Natural killer cell (primary cell): ENCODE results near the gene IL17RD. TPM values are rescaled to one million over a fixed set of nuclear protein-coding genes. Genes with fewer than 3 reads are reported as not detected.

Source experiments
- ATAC-seq, 3 donors: fragments of 150-1000 bp in 2 of 3; fragments of 200-7000 bp in 1 of 3; cut with Tn5 transposase; 1 replicate in 1 of 3; 2 replicates in 2 of 3; pipeline ENCODE4 v1.10.0; 2021; ENCODE audit warnings: mild to moderate bottlenecking in 2 of 3, moderate library complexity in 2 of 3
- DNase-seq, 2 donors: peaks; one replicate each; pipeline versions ENCODE4 v3.0.0 to v3.0.0-alpha.2; 2013 to 2021; ENCODE audit warnings: mixed read lengths in 1 of 2
- H3K27ac ChIP-seq: one replicate; pipeline ENCODE4 v1.5.1; 2013; ENCODE audit warnings: mild to moderate bottlenecking, low read length
- H3K27me3 ChIP-seq: one replicate; pipeline ENCODE4 v1.6.1; 2013; ENCODE audit warnings: low read length; ENCODE audit not compliant: control insufficient read depth, insufficient read depth
- H3K36me3 ChIP-seq: one replicate; pipeline ENCODE4 v1.6.1; 2013; ENCODE audit warnings: low read length; ENCODE audit not compliant: control insufficient read depth, insufficient read depth
- H3K4me1 ChIP-seq: one replicate; pipeline ENCODE4 v1.6.1; 2013; ENCODE audit warnings: low read length; ENCODE audit not compliant: control insufficient read depth, insufficient read depth
- H3K4me3 ChIP-seq: one replicate; pipeline ENCODE4 v1.5.1; 2013; ENCODE audit warnings: low read length
- H3K9me3 ChIP-seq: one replicate; pipeline ENCODE4 v1.6.1; 2013; ENCODE audit warnings: low read length; ENCODE audit not compliant: control insufficient read depth, insufficient read depth
- H3K27ac Mint-ChIP-seq, 2 donors: one replicate each; pipeline ENCODE4 v1.8.0; 2022; ENCODE audit warnings: mild to moderate bottlenecking in 2 of 2, mixed read lengths in 2 of 2, moderate library complexity in 1 of 2
- H3K27me3 Mint-ChIP-seq, 2 donors: one replicate each; pipeline ENCODE4 v1.8.0; 2022; ENCODE audit warnings: low read depth in 2 of 2, mixed read lengths in 2 of 2
- H3K36me3 Mint-ChIP-seq: one replicate; pipeline ENCODE4 v1.8.0; 2022; ENCODE audit warnings: mixed read lengths
- H3K4me1 Mint-ChIP-seq, 2 donors: one replicate each; pipeline ENCODE4 v1.8.0; 2022; ENCODE audit warnings: mixed read lengths in 2 of 2
- H3K4me3 Mint-ChIP-seq: one replicate; pipeline ENCODE4 v1.8.0; 2022; ENCODE audit warnings: mild to moderate bottlenecking, moderate library complexity, mixed read lengths
- H3K9me3 Mint-ChIP-seq, 2 donors: one replicate each; pipeline ENCODE4 v1.8.0; 2022; ENCODE audit warnings: mixed read lengths in 2 of 2
- CTCF ChIP-seq: fragments of 200-600 bp; IDR thresholded peaks from one replicate; pipeline ENCODE4 v1.8.0; 2022; ENCODE audit warnings: antibody characterized with exemption
- whole genome bisulfite sequencing: methylation state at CpG from one replicate; pipeline ENCODE4 v1.1.7; 2013; ENCODE audit warnings: missing lambda C conversion rate; ENCODE audit not compliant: insufficient coverage; 5-methylcytosine and 5-hydroxymethylcytosine counted together
- intact Hi-C: fragments of 100-400 bp; cut with micrococcal nuclease; formaldehyde crosslinking; loops from one replicate; pipeline ENCODE4 v1.14.2; 2022
- total RNA-seq, 4 donors: library from RNA; stranded (reverse); fragments of 120-200 nt in 1 of 4; gene quantifications; one replicate each; pipeline versions ENCODE4 v1.2.3 to v1.2.4, GENCODE V29; 2013 to 2022

Gene IL17RD
- total RNA-seq, 3 donors from 2014 or later (not counting 1 experiment from before 2014, with no cell fraction given): 0.05 to 0.08 TPM; not detected in 1

DNA sequence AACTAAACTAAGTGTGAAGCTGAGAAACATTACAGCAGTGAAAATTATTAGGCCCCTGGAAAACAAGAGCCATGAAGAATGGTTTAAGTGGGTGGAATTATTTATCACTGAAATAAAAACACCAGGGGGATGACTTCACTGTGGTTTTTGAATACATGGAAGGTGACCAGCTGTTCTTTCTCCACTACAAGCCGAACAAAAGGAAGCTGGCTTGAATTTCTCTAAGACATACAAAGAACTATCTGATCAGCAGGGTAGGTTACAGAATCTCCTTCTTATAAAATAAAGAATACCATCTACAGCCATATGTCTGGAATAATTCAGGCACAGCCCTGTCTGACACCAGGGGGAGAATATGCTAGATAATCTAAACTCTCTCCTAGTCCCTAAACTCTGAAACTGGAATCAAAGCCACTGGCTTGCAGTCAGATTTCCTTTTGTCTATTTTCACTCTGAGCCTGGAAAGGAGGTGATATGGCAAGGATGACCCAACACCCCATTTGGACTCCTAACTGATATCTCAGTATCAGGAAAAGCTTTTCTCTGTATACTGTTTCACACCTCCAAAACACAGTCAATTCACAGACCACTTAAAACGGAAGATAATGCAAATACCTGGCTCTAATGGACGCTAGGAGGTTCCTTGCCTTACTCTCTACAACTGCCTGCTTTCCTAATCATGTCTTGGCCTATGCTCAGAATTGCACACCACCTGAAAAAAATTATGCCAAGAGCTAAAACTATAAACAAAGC is 73.5 kb downstream of the IL17RD start:
- Histone ChIP-seq H3K4me1 (no peaks in the 10 kb centered on the region), H3K27ac (no peak overlapping the region), H3K36me3 (no peaks in the 10 kb centered on the region), H3K9me3 (no peaks in the 10 kb centered on the region), H3K4me3 (no peak overlapping the region), H3K27me3 (no peaks in the 10 kb centered on the region)
- DNase-seq (no peak), ATAC-seq (no peak)
- no peak overlapping the region for H3K27ac Mint-ChIP-seq
- TF ChIP-seq CTCF: no peak
- intact Hi-C loops: no loop called here
- no peaks in the 10 kb centered on the region for H3K9me3 Mint-ChIP-seq
- no peaks in the 10 kb centered on the region for H3K36me3 Mint-ChIP-seq
- peaks cover 4 to 11% of the 10 kb centered on the region in 2 donors for H3K27me3 Mint-ChIP-seq
- 83% methylated on average over 3 of the region's 3 CpGs for WGBS
- no peak overlapping the region for H3K4me3 Mint-ChIP-seq
- H3K4me1 Mint-ChIP-seq: no peaks in the 10 kb centered on the region

- H3K9me3 Mint-ChIP-seq: no peaks in the 10 kb centered on the region
- ATAC-seq (no peak), DNase-seq (no peak)
- WGBS: 91% methylated on average over 4 of the region's 4 CpGs
- Histone ChIP-seq H3K4me1 (no peaks in the 10 kb centered on the region), H3K9me3 (no peaks in the 10 kb centered on the region), H3K36me3 (no peaks in the 10 kb centered on the region), H3K4me3 (no peak overlapping the region), H3K27ac (no peak overlapping the region), H3K27me3 (no peaks in the 10 kb centered on the region)
- H3K27ac Mint-ChIP-seq: no peak overlapping the region
- no peak overlapping the region for H3K4me3 Mint-ChIP-seq
- intact Hi-C loops: no loop called here
- H3K4me1 Mint-ChIP-seq: no peaks in the 10 kb centered on the region
- H3K36me3 Mint-ChIP-seq: no peaks in the 10 kb centered on the region
- no peak for TF ChIP-seq CTCF
- peaks cover 4 to 7% of the 10 kb centered on the region in 2 donors for H3K27me3 Mint-ChIP-seq
Measured at GRCh38 chr3:57089043-57089442, 76.1 kb downstream of the IL17RD start.

DNA sequence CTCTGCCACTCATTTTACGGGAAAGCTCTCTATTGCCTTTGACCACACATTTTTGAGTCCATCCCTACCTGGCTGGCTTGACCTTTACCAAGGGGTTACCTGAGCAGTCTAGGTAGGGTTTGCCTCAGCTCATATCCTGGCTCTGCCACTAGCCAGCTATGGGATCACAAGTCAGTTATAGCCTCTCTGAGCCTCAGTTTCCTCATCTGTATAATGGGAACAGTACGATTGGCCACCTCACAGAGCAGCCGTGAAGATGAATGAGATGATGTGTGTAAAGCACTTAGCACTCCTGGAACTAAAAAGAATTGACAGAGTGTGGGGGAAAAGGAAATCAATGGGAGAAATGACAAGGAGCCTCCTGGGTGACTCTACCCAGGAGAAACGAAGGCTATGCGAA is 76.7 kb downstream of the IL17RD start:
- Mint-ChIP-seq H3K4me3 (no peak overlapping the region), H3K9me3 (no peaks in the 10 kb centered on the region), H3K27me3 (peaks cover 0 to 7% of the 10 kb centered on the region in 2 donors), H3K4me1 (no peaks in the 10 kb centered on the region), H3K27ac (no peak overlapping the region), H3K36me3 (no peaks in the 10 kb centered on the region)
- Histone ChIP-seq H3K27ac (no peak overlapping the region), H3K36me3 (no peaks in the 10 kb centered on the region), H3K27me3 (no peaks in the 10 kb centered on the region), H3K4me3 (no peak overlapping the region), H3K4me1 (no peaks in the 10 kb centered on the region), H3K9me3 (no peaks in the 10 kb centered on the region)
- intact Hi-C loops: no loop called here
- TF ChIP-seq CTCF: no peak
- ATAC-seq (no peak), DNase-seq (no peak)
- WGBS: 75% methylated on average over 5 of the region's 5 CpGs
